Cardiac septum (tissue), 1 donor: ENCODE measurements around the gene TNPO1. TPM values are rescaled to one million over a fixed set of nuclear protein-coding genes. Genes with fewer than 3 reads are reported as not detected.
A peak's percentile ranks its signal among the peaks of the same experiment; 100 is the strongest.
"Not testable (repeated sequence)": the region's sequence is repeated elsewhere in the genome, so short reads cannot be mapped to it uniquely, and the experiment has no call there.

Experiments used
- DNase-seq: peaks from one replicate; pipeline ENCODE4 v3.0.0-alpha.2; 2020; ENCODE audit warnings: low spot score
- intact Hi-C: fragments of 100-400 bp; cut with DNase I; formaldehyde crosslinking; loops from one replicate; pipeline ENCODE4 v1.14.0; 2022
- long read RNA-seq: library from polyadenylated mRNA; unstranded; transcript quantifications from one replicate; pipeline ENCODE4 v2.0.0, GENCODE V29; 2021
- total RNA-seq: library from RNA; stranded (reverse); fragmentation: NEBNext Ultra II Directional; extraction: Animal tissue kit (Norgen Biotek cat#: 25700); gene quantifications from one replicate; pipeline ENCODE4 v1.2.1, GENCODE V29; 2021
- donor health status: DM: no; HTN: no; CAD: no.

The TNPO1 gene
- total RNA-seq: 68.8 TPM
- long read RNA-seq, full-length matches to known transcripts: 19 of 41 reads
- long read RNA-seq, partial matches to known transcripts: 8 of 41 reads
- long read RNA-seq, other reads (novel, unspliced or antisense): 14 of 41 reads

DNA sequence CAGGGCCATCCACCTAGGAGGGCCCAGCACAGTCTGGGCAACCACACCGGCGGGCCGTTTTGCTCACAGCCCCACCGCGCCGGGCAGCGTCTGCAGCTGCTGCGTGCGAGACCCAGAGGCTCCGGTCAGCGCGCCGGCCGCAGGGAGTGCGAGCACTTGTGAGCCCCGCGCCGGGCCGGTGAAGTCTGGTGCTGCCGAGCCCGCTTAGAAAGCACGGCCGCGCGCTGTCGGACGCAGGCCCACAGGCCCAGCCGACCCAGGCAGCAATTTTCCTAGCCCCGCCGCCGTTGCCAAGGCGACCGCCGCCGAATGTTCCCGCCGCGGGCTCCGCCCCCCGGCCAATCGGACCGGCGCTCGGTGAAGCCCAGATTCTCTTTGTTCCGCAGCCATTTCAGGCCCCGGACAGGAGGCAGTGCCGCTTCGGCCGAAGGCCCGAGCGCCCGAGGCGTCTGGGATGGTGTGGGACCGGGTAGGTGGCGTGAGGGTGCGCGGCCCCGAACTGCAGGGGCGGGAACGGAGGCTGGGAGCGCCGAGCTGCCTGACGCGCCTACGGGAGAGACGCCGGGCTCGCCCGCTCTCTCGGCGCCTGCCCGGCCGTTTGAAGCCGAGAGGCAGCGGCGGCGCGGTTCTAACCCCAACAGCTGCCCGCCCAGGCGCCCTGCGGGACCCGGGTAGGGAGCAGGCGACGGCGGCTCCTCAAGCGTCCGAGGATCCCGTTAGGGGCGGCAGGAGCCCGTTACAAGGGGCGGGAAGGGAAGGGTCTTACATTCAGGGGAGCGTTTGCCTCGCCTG, at the start of gene TNPO1:
TNPO1 (plus strand) TSS at position 378 of the 792 bp plus-strand sequence; CDS start at position 455, 77 bp downstream.
- peak; percentile 97 for DNase-seq
- intact Hi-C loops: loop anchor here (1.0 to 5.0 kb wide), 6 partner anchors 32 to 450 kb away; no protein-coding TSS in a partner anchor

- intact Hi-C loops: no loop called here
- DNase-seq: no peak
Observed at GRCh38 chr5:72767289-72768010, 49.0 kb upstream of the TNPO1 start.

- no peak for DNase-seq
- intact Hi-C loops: no loop called here
Observed at GRCh38 chr5:72770266-72770665, 46.2 kb upstream of the TNPO1 start.

DNA sequence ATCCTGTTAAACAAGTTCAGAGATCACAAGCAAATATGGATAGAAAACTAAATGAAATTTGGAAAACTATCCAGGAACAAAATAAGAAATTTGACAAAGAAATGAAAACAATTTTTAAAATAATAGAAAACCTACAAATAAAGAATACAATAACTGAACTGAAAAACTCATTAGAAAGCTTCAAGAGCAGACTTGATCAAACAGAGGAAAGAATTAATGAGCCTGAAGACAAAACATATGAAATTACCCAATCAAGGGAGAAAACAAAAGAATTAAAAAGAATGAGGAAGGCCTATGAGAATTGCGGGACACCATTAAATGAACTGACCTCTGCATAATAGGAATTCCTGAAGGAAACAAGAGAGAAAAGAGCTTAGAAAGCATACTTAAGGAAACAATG, 39.8 kb upstream of the TNPO1 start:
- no peak for DNase-seq
- intact Hi-C loops: no loop called here

- intact Hi-C loops: no loop called here
Observed at GRCh38 chr5:72779520-72779919, 36.9 kb upstream of the TNPO1 start.

GRCh38 chr5:72783354-72783753, 33.1 kb upstream of the TNPO1 start:
- DNase-seq: no peak
- intact Hi-C loops: no loop called here

More at GRCh38 chr5:72779520-72779919, 36.9 kb upstream of the TNPO1 start:
- DNase-seq: no peak

- intact Hi-C loops: no loop called here
- DNase-seq: no peak
Observed at GRCh38 chr5:72784129-72784528, 32.3 kb upstream of the TNPO1 start.

DNA sequence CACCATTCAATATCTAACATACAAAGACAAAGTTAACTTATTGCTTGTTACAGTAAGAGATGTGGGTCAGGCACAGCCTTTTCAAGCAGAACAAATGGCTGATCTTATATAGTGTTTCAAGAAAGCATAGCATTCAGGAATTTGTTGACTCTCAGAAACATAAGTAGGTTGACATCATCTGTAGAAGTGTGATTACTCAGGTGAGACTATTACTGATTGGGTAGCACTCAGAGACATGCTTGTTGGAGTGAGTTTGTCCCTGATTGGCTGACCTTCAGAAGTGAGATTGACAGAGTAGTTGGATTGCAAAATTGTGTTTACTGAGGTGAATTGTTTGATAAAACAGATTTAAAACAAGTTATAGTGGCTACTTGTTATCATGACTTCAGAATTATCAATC, 30.7 kb upstream of the TNPO1 start:
- DNase-seq: no peak
- intact Hi-C loops: no loop called here

- DNase-seq: no peak
- intact Hi-C loops: no loop called here
Observed at GRCh38 chr5:72786676-72787075, 29.8 kb upstream of the TNPO1 start.

DNA sequence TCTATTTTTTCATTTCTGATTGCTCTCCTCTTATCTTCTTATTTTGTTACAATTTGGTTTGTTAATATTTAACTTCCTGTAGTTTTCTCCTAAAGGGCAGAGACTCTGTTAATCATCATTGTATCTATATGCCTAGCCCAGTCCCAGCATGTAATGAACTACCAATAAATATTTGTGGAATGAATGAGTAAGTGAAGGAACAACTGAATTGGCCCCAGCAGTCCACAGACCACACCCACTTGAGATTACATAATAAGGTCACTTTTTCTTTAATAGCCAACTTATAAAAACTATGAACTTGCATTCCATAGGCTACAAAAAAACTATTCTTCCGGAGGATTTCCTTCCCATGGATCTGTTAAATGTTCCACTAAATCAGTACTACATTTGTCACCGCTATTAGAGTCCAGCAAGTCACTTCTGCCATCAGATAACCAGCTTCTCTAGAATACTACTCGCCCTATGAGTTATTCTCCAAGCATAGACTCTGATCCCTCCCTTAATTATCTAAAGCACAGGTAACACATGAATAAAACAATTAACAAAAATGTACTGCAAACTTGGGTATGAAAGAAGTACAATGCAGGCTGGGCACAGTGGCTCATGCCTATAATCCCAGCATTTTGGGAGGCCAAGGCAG, 27.5 kb upstream of the TNPO1 start:
- intact Hi-C loops: no loop called here
- no peak for DNase-seq

GRCh38 chr5:72790186-72790585, 26.3 kb upstream of the TNPO1 start:
- intact Hi-C loops: no loop called here
- DNase-seq: no peak

DNA sequence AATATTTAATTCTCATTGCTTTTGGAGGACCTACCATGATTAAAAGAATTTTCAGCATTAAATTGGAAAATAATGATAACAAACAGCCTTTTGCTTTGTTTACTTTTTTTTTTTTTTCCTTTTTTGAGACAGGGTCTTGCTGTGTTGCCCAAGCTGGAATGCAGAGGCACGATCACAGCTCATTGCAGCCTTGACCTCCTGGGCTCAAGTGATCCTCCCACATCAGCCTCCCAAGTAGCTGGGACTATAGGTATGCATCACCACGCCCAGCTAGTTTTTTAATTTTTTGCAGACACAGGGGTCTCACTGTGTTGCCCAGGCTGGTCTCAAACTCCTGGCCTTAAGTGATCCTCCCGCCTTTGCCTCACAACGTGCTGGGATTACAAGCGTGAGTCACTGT, 23.8 kb upstream of the TNPO1 start:
- intact Hi-C loops, DNase-seq: not testable (repeated sequence)

DNA sequence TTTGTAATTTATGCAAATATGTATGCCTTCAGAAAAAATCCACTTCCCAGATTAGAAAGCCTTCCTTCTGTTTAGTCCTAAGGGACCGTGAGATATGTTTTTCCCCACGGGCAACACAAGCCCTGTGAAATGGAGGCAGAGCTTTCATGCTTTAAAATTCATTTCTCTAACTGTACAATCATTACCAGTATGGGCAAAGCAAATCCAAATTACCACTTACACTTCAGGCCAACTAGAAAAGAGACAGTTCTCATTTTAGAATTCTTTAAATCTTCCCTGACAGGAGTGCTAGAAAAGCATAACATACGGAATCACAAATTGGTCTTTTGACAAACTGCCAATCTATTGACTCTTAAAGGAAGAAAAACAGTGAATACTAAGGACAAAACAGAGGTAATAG, 20.5 kb upstream of the TNPO1 start:
- DNase-seq: no peak
- intact Hi-C loops: no loop called here

DNA sequence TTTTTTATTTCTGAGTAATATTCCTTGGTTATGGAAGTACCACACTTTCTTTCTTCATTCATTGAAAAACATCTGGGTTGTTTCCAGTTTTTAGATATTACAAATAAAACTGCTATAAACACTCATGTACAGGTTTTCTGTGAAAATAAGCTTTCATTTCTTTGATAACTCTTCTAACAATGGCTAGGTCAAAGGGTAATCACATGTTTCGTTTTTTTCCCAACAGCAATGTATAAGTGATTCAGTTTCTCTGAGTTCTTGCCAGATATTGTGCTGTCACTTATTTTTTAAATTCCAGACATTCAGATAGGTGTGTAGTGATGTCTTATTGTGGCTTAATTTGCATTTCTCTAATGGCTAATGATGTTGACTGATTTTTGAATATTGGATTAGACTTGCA, 16.7 kb upstream of the TNPO1 start:
- intact Hi-C loops: no loop called here
- DNase-seq: no peak

DNA sequence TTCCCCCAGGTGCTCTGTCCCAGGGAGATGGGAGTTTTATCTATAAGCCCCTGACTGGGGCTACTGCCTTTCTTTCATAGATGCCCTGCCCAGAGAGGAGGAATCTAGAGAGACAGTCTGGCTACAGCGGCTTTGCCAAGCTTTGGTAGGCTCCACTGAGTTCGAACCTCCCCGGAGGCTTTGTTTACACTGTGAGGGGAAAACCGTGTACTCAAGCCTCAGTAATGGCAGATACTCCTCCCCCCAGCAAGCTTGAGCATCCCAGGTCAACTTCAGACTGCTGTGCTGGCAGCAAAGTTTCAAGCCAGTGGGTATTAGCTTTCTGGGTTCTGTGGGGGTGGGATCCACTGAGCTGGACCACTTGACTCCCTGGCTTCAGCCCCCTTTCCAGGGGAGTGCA, 7.8 kb upstream of the TNPO1 start:
- DNase-seq, intact Hi-C loops: not testable (repeated sequence)

DNA sequence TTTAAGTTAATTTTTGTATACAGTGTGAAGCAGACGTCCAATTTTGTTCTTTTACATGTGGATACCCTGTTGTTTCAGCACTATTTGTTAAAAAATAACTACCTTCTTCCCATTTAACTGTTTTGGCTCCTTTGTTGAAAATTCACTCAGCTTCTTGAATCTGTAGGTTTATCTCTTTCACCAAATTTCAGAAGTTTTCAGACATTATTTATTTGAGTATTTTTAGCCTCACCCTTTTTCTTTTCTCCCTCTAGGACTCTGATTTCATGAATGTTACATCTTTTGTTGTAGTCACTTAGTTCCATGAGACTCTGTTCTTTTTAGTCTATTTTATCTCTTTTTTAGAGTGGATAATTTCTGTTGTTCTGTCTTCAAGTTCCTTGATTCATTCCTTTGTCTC, 4.6 kb upstream of the TNPO1 start:
- intact Hi-C loops: no loop called here
- no peak for DNase-seq

- DNase-seq: no peak
- intact Hi-C loops: no loop called here
Observed at GRCh38 chr5:72812488-72812887, 4.0 kb upstream of the TNPO1 start.

DNA sequence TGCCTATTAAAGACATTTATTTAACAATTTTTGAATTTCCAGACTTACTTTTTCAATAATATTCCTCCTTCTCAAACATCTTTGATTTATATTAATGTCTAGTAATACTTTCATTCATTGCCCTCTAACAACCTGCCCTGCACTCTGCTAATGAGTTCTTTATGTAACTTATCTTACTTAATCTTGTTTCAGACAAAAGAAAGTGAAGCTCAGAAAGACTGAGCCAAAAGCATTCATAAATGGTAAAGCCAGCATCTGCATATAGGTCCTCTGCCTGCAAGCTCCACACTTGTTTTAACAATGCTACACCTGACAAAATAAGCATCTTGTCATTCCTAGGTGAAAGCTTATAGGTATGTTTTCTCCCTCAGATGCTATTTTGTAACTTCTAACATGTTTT, 2.4 kb upstream of the TNPO1 start:
- DNase-seq: no peak
- intact Hi-C loops: no loop called here

DNA sequence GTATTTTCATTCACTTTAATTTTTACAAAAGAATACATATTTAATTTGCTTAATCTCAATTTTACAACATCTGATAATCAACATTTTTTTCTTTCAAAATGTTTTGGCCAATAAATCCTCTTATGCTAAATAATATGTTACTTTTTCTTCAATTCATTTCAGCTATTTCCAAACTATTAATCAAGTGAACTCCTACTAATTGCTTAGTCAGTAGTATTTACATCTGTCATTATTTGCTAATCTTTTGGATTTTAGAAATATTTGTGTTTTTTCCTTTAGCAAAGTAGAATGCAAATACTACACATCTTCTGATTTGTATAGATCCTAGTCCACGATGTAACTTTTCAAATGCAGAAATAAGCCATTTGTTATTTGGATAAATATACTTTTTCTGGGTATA, 1.6 kb upstream of the TNPO1 start:
- DNase-seq: no peak
- intact Hi-C loops: loop anchor here (5.0 kb wide), 2 partner anchors 258 to 363 kb away; no protein-coding TSS in a partner anchor
